Activated CD4-positive, alpha-beta T cell treated with anti-CD3 and anti-CD28 coated beads for 4 hours (primary cell): ENCODE measurements around the gene PRKACG.
A peak's percentile ranks its signal among the peaks of the same experiment; 100 is the strongest.
"Not testable (repeated sequence)": the region's sequence is repeated elsewhere in the genome, so short reads cannot be mapped to it uniquely, and the experiment has no call there.

Experiments used
- DNase-seq, 2 donors: peaks; one replicate each; pipeline ENCODE4 v3.0.0-alpha.2; 2020

PRKACG gene

DNA sequence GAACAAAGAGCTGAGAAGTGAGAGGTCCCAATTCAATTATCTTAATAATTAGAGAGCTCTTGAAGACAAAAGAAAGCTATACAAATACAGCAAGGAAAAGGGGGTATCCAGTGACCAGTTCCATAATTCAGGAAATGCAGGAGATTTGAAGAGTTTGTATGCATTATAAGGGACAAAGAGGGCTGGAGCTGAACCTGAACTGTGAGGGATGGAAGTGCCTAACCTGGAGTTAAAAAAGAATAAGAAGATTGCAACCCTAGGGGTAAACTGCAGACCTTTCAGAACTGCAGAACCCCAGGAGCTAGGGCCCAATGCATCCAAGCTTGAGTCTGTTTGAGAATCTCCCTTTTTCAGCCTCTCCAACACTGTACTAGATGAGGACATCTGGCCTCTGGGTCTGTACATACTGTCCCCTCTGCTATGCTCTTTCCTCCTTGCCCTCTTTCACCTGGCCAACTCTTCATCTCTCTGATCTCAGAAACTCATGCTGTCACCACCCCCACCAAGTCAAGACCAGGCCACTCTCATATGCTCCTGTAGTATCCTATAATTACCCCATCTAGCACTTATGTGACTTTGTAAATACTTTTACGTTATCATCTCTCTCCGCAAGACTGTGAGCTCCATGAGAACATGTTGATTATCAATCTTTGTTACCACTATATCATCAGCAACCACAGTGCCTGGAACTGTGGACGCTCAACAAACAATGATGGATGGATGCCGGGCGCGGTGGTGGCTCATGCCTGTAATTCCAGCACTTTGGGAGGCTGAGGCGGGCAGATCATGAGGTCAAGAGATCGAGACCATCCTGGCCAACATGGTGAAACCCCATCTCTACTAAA, 6.6 kb upstream of the PRKACG start:
- no peak for DNase-seq

DNA sequence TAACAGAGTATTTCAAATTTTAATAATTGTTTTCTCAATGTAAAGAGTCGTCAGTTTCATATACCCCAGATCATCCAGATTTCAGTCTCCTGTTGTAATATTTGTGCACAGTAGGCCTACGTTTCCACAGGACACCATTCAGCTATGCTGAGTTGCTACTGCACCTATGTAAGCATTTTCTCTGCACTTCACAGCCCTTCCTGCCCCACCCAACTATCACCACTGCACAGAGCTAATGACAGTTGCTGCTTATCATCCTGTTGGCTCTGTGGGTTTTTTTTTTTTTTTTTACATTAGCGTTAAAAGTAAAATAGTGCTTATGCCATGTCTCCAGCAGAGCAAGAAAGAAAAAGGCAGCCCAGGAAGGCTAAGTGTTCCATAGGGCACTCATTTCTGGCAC, 5.9 kb upstream of the PRKACG start:
- peak in 1 of 2 donors; percentile 19 for DNase-seq

DNA sequence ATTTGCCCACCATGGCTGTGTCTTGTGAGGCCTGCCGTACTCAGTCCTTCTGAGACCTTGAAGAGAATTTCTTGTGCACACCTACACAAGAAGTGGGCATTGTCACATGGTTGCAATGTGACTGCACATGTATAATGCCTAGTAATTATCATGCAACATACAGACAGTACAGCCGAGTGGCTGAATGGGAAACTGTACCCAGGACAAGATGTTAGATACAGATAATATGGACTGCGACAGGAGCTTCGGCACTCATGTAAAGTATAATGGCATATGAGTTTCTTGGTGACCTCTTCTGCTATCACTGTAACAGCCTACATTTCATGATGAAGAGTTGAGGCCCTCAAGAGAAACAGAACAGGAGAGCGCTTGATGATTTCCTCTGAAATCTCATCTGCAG, 4.8 kb upstream of the PRKACG start:
- DNase-seq = no peak

DNA sequence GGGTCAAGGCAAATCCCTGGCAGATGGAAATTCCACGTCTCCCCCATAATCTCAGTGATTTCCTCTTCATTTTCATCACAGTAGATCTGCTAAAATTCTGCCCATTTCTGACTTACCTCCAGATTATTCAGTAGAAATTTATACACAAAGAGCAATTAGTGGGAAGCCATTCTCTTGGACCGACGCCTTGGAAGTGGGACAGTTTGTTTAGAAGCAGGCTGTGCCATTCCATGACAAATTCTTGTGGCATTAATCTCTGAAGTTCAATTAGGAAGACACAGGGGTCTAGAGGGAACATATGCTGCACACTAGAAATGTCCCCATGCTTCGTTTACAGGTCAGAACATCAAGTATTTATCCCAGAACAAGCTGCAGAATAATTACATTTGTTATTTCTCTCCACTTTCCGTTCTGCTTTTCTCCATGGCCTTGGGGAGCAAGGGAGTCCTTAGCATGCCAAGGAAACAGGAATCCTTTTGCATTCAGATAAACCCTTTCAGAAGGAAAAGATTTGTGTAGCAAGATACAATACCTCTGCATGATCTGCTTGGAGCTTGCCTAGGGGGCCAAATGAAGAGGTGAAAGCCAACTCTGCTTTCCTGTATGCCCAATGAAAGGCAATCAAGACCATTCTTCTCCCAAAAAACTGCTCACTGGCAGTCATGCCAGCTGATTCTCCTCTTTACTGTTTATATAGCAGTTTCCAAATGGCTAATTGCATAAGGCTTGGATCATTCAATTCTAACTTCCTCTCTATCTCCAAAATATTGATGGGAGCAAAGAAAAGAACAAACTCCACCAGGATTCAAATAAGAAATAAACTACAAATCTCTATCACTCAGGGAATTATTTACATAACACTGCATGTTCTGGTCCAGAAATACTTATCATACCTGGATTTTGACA, 2.5 kb upstream of the PRKACG start:
- DNase-seq = no peak

DNA sequence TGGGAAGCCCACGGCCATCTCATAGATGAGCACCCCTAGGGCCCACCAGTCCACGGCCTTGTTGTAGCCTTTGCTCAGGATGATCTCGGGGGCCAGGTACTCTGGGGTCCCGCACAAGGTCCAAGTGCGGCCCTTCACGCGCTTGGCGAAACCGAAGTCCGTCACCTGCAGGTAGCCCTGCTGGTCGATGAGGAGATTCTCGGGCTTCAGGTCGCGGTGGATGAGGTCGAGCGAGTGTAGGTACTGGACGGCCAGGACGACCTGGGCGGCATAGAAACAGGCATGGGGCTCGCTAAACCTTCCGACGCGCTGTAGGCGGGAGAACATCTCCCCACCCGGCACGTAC, 558 bp downstream of the PRKACG start:
- DNase-seq = no peak

DNA sequence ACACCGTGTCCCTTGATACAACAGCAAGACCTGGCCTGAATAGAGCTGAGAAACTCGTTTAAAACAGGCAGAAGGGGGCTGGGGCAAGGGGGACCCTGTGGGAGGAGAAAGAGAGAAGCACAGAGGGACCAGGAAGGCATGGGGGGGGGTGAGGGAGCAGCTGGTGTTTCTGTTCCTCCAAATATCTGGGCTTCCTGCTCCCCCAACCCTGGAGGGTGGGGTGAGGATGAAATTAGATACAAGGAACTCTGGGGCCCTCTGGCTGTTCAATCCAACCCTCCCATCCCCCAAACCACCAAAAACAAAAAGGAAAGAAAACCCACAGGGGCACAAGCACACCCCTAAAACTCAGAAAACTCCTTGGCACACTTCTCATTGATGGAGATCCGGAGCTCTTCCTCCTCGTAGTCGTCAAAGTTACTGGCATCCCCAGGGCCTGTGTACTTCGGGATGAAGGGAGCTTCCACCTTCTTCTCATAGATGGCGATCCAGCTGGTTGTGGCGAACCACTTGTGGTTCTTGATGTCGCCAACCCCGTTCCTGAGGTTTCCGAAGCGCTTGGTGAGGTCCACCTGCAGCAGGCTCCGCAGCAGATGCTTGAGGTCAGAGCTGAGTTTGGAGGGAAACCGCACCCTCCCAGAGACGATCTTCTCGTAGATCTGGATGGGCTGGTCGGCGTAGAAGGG, 1.1 kb downstream of the PRKACG start:
- no peak for DNase-seq

DNA sequence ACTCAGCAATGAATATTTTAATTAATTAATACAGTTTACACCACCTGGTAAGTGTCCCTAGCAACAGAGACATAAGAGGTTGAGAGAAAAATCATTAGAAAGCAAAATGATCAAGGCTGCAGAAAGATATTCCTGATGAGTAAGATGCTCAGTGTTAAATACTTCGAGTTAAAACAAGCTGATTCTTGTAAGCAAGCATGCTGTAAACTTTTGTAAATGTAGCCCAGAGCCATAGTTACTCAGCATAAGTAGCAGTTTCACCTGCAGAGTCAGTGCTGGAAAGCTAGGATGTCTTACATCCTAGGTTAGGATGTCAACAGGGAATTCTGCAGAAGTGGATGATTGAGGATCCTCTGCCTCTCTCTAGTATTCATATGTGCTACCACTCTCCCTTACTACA, 4.2 kb downstream of the PRKACG start:
- no peak for DNase-seq

DNA sequence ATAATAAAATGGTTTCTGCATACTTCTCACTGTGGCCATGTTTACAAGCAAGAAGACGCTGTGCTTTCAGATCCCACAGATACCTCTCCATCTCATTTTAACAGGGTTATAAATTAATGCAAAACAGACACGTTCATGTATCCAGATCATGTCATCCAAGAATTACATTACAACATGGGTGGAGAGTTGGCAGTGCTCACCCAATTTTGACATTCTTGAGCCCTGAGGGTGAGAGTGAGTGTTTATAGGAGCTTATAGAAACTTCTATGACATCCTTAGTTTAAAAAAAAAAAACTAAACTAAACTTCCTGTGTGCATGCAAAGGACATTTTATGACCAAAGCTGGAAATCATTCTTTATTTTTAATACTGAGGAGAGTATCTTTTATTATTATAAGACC, 9.1 kb downstream of the PRKACG start:
- DNase-seq = no peak

DNA sequence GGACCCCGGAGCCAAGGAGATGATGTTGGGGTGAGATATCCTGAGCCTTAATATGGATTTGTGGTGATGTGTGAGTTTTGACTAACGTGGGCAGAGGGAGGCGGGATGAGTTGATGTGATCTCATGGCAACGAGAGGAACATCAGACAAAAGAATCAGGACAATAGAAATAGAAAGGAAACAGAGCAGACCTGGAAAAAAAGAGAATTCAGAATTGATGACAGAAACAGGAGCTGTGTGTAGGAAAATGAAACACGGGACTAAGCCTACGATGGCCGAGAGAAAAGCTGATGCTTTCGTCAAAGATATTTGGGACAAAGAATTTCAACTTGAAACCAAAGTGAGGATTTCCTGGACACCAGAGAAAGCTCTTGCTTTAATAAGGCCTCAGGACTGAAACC, 10.9 kb downstream of the PRKACG start:
- no peak for DNase-seq

DNA sequence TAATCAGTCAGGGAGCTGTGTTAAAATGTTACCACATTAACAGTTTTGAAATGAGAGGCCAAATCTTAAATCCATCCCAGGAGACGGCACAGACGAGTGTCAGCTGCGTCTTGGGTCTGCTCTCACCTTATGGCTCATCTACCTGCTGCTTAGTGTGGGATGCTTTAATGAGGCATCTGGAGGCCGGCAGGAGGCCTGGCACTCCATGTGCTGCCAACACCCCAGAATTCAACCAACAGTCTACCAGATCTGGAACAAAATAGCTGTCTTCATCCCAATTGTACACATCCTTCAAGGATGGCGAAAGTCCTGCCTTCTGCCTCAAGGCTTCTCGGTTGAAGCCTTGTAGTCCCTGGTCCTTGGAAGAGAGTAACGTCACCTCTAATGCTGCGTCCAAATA, 12.0 kb downstream of the PRKACG start:
- no peak for DNase-seq

DNA sequence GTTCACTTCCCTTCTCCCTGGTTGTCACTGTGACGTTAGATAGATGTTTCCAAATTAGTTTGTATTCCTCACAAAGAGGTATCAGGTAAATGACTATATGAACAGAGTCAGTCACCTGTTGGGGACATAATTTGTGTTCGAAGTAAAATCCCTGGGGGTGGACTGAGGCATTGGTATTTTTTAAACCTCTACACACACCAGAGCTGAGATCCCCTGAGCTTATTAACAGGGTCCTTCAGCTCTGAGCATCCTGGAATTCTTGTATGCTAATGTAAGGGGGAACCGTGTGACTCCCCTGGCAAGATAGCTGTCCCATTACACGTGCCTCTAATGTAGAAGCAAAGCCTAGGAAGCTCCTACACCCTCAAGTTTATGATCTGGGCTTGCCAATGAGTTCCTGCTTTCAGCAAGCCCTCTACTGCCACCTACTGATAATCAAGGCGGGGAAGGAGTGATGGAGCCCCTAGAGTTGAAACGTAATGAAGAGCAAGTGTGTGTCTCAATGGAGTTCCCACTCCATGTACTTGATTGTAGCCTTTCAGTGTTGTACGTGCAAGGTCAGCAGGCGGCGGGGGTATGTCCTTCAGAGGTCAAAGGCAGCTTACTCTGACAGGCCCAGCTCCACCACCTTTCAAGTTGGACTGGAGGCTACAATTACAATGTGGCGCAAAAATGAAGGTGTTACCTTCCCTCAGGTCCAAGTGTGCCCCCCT, 14.4 kb downstream of the PRKACG start:
- DNase-seq = peak; percentile 43 to 68

DNA sequence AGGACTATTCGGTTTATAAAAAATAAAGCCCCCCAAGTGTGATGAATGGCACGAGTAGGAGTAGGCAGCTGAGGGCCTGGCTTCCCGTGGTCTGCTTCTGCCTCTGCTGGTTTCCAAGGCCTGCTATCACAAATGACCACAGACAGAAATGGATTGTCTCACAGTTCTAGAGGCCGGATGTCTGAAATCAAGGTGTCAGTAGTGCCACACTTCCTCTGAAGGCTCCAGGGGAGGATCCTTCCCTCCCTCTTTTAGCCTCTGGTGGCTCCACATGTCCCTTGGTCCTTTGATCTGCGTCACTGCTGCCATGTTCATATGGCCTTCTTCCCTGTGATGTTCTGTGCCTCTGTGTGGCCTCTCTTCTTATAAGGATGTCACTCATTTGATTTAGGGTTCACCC, 15.1 kb downstream of the PRKACG start:
- no peak for DNase-seq

DNA sequence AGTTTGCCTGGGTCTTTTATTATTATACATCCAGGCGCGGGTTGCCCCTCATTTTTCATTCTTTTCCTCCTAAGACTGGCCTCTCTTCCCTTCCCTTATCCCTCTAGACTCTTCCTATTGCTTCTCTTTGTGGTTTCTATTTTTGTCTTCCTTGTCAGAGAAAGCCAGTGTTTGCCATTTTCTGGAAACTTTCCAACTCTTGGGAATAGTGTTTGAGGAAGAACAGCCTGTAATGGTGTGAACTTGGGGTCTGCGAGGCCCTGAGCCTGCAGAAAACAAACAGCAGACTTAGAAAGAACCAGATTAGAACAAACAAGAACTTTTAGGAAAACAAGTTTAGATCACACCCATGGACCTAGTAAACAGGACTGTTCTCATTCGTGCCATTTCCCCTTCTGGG, 15.5 kb downstream of the PRKACG start:
- no peak for DNase-seq

DNA sequence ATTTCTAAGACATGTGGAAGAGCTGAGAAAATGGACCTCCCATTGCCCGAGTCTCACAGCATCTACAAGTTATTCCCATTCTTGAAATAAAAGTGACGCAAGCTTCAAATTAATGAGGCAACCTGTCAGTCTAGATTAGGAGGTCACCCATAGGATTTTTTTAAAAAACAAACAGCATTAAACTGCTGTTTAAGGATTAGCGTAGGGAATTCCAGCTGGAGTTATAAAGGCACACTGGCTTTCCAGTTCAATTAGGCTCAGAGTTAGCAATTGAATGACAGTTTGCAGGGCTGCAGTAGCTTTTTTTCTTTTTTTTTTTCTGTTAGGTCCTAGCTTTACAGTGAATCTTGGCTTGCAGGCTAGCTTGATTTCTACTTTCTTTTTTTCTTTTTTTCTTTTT, 16.2 kb downstream of the PRKACG start:
- DNase-seq = no peak

DNA sequence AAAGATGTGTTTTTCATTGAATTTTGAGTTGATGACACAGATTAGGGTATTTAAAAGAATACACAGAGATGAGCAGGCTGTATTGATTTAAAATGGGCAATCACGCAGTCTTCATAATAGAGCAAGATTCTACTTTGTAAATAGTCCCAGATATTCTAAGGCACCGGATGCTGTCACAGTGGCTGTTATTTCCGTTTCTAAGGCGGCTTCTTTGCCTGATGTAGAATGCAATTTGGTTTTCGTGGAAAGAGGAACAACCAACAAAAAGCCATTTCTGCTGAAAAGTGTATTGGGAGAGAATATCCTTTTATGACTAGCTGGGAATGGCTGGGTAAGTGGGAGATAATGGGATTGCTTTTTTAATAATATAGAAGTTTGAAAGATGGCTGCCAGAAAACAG, 17.5 kb downstream of the PRKACG start:
- no peak for DNase-seq

DNA sequence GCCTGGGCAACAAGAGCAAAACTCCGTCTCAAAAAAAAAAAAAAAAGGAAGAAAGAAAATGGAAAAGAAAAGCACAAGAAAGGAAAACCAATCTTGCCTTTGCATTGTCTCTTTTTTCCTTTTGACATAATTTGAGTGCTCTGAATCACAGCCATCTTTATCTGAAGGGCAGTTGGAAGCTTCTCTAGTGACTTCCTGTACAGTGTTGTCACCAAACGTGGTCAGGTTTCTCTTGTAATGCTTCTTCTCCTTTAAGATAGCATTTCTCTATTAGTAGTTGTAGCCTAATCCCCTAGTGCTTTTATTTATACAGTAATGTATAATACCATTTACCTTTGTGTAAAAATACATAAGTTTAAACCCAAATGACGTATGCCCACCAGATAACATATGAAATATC, 18.1 kb downstream of the PRKACG start:
- no peak for DNase-seq

DNA sequence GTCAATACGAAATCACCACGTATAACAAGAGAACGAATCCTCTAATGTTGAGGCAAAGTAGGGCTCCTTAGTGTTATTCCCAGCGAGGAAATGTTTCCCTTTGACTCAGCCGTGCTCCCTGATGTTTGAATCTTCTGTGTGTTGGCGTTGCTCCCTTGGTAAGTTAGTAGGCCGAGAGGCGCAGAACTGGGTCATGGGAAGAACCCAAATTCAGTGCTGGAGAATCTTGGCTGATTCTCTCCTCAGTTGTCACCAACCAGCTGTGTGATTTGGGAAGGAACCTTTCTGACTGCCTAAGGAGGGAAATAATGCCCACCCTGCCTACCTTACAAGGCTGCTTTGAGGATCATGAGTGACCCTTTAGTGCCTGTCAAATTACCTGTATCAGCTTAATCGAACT, 22.5 kb downstream of the PRKACG start:
- no peak for DNase-seq

DNA sequence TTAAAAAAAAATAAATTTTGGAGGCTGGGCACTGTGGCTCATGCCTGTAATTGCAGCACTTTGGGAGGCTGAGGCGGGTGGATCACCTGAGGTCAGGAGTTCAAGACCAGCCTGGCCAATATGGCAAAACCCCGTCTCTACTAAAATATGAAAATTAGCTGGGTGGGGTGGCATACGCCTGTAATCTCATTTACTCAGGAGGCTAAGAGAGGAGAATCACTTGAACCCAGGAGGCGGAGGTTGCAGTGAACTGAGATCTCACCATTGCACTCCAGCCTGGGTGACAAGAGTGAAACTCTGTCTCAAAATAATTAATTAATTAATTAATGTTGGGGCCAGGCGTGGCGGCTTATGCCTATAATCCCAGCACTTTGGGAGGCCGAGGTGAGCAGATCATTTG, 27.0 kb downstream of the PRKACG start:
- not testable (repeated sequence) for DNase-seq

DNA sequence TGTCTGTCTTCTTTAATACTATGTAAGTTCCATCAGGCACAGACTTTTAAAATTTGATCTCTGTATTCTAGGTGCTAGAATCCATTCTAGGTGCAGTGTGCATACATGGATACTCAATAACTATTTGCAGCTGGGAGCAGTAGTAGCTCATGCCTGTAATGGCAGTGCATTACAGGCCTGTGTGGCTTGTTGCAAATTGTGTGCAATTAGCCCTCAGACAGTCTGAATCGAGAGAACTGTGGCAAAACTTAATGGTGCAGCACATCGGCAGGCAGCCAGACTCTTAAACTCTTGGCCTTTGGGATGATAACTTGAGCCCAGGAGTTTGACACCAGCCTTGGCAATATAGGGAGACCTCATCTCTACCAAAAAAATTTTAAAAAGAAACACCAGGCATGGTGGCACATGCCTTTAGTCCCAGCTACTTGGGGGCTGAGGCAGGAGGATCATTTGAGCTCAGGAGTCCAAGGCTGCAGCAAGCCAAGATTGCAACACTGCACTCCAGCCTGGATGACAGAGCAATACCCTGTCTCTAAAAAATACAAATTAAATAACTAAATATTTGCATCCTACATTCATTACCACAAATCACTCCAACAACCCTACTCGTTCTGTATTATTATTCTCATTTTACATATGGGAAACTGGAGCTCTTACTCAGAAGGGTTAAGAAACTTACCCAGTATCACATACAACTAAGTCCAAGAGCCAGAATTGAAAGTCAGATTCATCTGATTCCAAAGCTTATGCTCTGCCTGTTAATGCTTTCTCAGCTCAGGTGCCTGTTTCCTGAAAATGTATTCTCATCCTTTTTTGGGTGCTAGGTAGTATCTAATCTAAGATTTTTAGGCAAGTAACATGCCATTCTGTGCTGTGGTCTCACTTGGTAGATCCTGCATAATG, 30.1 kb downstream of the PRKACG start:
- no peak for DNase-seq

DNA sequence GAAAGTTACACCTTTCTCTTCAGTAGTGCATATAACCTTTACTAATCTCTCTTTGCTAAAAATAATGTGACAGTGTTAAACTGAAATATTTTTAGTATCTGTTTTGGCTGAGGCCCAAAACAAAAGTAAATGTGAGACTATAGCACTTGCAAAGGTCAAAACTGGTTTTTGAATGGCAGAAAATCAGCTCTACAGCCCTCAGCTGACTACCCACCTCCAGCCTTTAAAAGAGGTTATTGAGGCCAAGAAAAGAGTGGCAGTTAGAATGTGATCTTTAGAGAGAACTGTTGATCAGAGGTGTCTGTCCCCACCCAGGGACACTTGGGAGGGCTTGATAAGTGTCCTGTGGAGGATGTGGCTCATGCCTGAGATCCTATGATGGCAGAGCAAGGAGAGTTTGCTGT, 30.9 kb downstream of the PRKACG start:
- DNase-seq = no peak

DNA sequence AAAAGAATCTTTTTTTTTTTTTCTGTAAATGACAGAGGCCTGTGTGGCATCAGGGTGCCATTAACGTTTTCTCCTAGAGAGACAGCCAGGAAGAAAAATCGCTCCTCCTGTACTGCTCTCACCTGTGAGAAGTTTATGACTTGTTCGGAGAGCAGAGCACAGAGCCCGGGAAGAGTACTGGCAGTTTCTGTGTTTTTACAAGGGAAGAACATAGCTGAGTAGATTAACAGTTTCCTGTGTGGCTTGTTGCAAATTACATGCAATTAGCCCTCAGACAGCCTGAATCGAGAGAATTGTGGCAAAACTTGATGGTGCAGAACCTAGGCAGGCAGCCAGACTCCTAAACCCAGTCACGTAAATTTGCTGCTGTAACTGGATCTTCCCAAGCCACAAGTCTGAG, 32.1 kb downstream of the PRKACG start:
- DNase-seq = no peak

DNA sequence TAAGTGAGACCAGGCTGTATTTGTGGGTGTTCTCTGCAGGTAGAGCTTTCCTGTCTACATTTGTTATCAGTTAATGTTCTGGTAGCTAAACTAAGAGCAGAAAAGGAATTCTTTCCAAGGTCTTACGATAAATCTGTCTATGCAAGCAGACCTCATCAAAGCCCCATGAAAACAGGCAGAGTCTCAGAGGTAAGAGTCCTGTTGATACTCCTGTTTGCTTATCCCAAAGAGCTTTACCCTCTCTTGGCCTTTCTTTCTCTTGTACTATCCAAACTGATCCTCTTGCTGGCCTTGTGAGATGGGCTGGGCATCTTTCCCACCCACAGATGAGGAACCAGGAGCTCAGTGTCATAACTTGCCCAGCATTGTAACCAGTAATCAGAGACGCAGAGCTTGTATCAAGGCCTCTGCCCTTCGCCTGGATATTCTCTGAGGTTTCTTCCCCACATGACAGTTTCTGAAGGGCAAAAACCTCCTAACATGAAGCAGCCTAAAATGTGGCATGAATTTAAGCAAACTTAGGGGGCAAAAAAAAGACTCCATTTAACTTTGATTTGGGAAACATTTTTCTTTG, 33.5 kb downstream of the PRKACG start:
- DNase-seq = no peak
